ENCODE results near the gene PATZ1. TPM values are rescaled to one million over a fixed set of nuclear protein-coding genes. Genes with fewer than 3 reads are reported as not detected.

The PATZ1 gene
- total and polyA plus RNA-seq, 9 of the 15 experiments (the other 6 are each of a cell fraction or from before 2014, with no cell fraction given): 0.63 to 7.8 (median 4.2) TPM

DNA sequence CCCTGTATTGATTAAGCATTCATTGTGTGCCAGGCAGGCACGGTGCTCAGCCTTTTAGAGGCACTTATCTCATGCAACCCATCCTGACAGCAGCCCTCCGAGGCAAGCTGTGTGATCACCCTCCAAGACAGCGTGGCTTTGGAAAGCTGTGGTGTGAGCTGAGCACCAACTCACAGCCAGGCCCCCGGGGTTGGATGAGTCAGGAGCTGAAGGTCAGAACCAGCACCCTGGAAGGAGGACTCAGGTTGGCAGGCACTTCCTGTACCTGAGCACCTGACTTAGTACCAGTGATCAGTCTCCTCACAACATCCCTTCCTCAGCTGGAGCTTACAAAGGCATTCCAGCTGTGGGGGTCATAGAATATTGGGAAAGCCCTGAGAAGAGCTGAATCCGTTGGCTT is 9.0 kb downstream of the PATZ1 start (continued):
- TF ChIP-seq, protein P1, sequence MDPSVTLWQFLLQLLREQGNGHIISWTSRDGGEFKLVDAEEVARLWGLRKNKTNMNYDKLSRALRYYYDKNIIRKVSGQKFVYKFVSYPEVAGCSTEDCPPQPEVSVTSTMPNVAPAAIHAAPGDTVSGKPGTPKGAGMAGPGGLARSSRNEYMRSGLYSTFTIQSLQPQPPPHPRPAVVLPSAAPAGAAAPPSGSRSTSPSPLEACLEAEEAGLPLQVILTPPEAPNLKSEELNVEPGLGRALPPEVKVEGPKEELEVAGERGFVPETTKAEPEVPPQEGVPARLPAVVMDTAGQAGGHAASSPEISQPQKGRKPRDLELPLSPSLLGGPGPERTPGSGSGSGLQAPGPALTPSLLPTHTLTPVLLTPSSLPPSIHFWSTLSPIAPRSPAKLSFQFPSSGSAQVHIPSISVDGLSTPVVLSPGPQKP (CRISPR knock-in tag; IDR thresholded peaks at IDR 0.05): no peak

DNA sequence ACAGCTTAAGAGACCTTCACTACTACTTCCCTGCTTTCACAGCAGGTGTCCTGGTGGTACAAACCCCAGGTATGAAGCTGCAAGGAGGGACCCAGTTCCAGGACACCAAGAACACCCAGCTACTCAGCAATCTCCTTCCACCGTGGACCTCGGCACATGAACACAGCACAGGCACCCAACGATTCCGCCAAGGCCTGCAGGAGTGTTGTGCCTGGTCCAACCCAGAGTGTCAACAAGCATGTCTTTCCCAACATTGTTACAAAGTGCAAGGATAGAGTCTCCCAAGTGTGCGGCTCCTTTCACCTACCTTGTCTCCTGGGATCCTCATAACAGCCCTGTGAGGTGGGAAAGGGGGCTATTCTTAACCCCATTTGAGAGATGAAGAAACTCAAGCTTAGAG is 11.8 kb downstream of the PATZ1 start:
- no TSS peak for BruUV-seq (replicated peaks)

More for the DNA sequence above, 11.8 kb downstream of the PATZ1 start:
- no peaks in the 10 kb centered on the region for H3K4me1 ChIP-seq (replicated peaks in 1 of 2; ENCODE audit: control insufficient read depth in 2 of 2, insufficient read depth in 2 of 2, low read length in 2 of 2)
- no peak overlapping the region for H3K4me2 ChIP-seq (ENCODE audit: insufficient read depth, low read length)
- ChIA-PET CTCF (ENCODE audit: low intra/inter-chr PET ratio) (no interaction called here), POLR2A (interaction anchor here (0.6 to 1.5 kb wide), 3 partner anchors 16 to 132 kb away, joined by 3 read pairs; no protein-coding TSS in a partner anchor)
- no peaks in the 10 kb centered on the region for H4K20me1 ChIP-seq (replicated peaks; ENCODE audit: control insufficient read depth, insufficient read depth, low read length)
- no peak overlapping the region for H3K27ac ChIP-seq (ENCODE audit: extremely low read depth, low read depth, low read length)
- no peak overlapping the region for H3K4me3 ChIP-seq
- FAIRE-seq: no peak
- TF ChIP-seq ELF1 (tag; IDR thresholded peaks at IDR 0.05) (no peak), ARNT (IDR thresholded peaks at IDR 0.05) (no peak)
- TF ChIP-seq, protein P2, sequence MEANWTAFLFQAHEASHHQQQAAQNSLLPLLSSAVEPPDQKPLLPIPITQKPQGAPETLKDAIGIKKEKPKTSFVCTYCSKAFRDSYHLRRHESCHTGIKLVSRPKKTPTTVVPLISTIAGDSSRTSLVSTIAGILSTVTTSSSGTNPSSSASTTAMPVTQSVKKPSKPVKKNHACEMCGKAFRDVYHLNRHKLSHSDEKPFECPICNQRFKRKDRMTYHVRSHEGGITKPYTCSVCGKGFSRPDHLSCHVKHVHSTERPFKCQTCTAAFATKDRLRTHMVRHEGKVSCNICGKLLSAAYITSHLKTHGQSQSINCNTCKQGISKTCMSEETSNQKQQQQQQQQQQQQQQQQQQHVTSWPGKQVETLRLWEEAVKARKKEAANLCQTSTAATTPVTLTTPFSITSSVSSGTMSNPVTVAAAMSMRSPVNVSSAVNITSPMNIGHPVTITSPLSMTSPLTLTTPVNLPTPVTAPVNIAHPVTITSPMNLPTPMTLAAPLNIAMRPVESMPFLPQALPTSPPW (CRISPR knock-in tag; IDR thresholded peaks at IDR 0.05): no peak
- TF ChIP-seq, protein P3, sequence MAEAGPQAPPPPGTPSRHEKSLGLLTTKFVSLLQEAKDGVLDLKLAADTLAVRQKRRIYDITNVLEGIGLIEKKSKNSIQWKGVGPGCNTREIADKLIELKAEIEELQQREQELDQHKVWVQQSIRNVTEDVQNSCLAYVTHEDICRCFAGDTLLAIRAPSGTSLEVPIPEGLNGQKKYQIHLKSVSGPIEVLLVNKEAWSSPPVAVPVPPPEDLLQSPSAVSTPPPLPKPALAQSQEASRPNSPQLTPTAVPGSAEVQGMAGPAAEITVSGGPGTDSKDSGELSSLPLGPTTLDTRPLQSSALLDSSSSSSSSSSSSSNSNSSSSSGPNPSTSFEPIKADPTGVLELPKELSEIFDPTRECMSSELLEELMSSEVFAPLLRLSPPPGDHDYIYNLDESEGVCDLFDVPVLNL (CRISPR knock-in tag; IDR thresholded peaks at IDR 0.05; ENCODE audit: low read depth): no peak
- no peak overlapping the region for H2AFZ ChIP-seq (ENCODE audit: low read depth, low read length)
- no peak for ATAC-seq
- H3K9me1 ChIP-seq (ENCODE audit: control insufficient read depth, insufficient read depth, low read length): no peaks in the 10 kb centered on the region
- WGBS (ENCODE audit: insufficient coverage, low coverage, missing lambda C conversion rate): 93% methylated on average over 5 of the region's 5 CpGs
- DNase-seq (ENCODE audit: extremely low read depth in 1 of 4, low spot score in 3 of 4): no peak
- intact Hi-C loops (cut with micrococcal nuclease) (no loop called here), in situ Hi-C loops (cut with MboI) (no loop called here)
- H3K79me2 ChIP-seq (ENCODE audit: control insufficient read depth, insufficient read depth, low read length): no peaks in the 10 kb centered on the region
- peaks cover 31% of the 10 kb centered on the region; the same call in 2 of the 3 replicates for H3K36me3 ChIP-seq (ENCODE audit: control insufficient read depth, insufficient read depth, low read length)
- H3K9ac ChIP-seq (ENCODE audit: insufficient read depth in 1 of 2, low read depth in 2 of 2, low read length in 2 of 2): no peak overlapping the region
- no peaks in the 10 kb centered on the region for H3K27me3 ChIP-seq (ENCODE audit: control insufficient read depth in 2 of 2, insufficient read depth in 2 of 2, low read length in 2 of 2)
- H3K9me3 ChIP-seq (replicated peaks; ENCODE audit: control insufficient read depth, insufficient read depth, low read depth, low read length): no peaks in the 10 kb centered on the region

Measured in K562 (cell line).